ENCODE measurements around the gene TPT1. TPM values are rescaled to one million over a fixed set of nuclear protein-coding genes. Genes with fewer than 3 reads are reported as not detected.
"Not testable (repeated sequence)": the region's sequence is repeated elsewhere in the genome, so short reads cannot be mapped to it uniquely, and the experiment has no call there.

TPT1 gene
- total RNA-seq, 1 donor from 2014 or later: 1,954 TPM

- DNase-seq (ENCODE audit: extremely low read depth, low read depth, low spot score): no peak
Observed at GRCh38 chr13:45306966-45307365, 34.0 kb downstream of the TPT1 start.

- DNase-seq (ENCODE audit: extremely low read depth, low read depth, low spot score): no peak
Observed at GRCh38 chr13:45305079-45305478, 35.9 kb downstream of the TPT1 start.

- no peak for DNase-seq (ENCODE audit: extremely low read depth, low read depth, low spot score)
Observed at GRCh38 chr13:45303866-45304265, 37.1 kb downstream of the TPT1 start.

GRCh38 chr13:45303026-45303425, 38.0 kb downstream of the TPT1 start:
- DNase-seq (ENCODE audit: extremely low read depth, low read depth, low spot score): no peak

- no peak for DNase-seq (ENCODE audit: extremely low read depth, low read depth, low spot score)
Observed at GRCh38 chr13:45302507-45302906, 38.5 kb downstream of the TPT1 start.

GRCh38 chr13:45301263-45301662, 39.7 kb downstream of the TPT1 start:
- no peak for DNase-seq (ENCODE audit: extremely low read depth, low read depth, low spot score)

- no peak for DNase-seq (ENCODE audit: extremely low read depth, low read depth, low spot score)
Observed at GRCh38 chr13:45300190-45300985, 40.6 kb downstream of the TPT1 start.

GRCh38 chr13:45299194-45299593, 41.8 kb downstream of the TPT1 start:
- no peak for DNase-seq (ENCODE audit: extremely low read depth, low read depth, low spot score)

- not testable (repeated sequence) for DNase-seq (ENCODE audit: extremely low read depth, low read depth, low spot score)
Observed at GRCh38 chr13:45298550-45298949, 42.4 kb downstream of the TPT1 start.

GRCh38 chr13:45298206-45298505, 42.8 kb downstream of the TPT1 start:
- DNase-seq (ENCODE audit: extremely low read depth, low read depth, low spot score): no peak

- no peak for DNase-seq (ENCODE audit: extremely low read depth, low read depth, low spot score)
Observed at GRCh38 chr13:45297456-45298205, 43.4 kb downstream of the TPT1 start.

GRCh38 chr13:45296259-45296658, 44.7 kb downstream of the TPT1 start:
- no peak for DNase-seq (ENCODE audit: extremely low read depth, low read depth, low spot score)

- no peak for DNase-seq (ENCODE audit: extremely low read depth, low read depth, low spot score)
Observed at GRCh38 chr13:45295536-45295935, 45.4 kb downstream of the TPT1 start.

GRCh38 chr13:45292176-45292575, 48.8 kb downstream of the TPT1 start:
- DNase-seq (ENCODE audit: extremely low read depth, low read depth, low spot score): no peak

- DNase-seq (ENCODE audit: extremely low read depth, low read depth, low spot score): no peak
Observed at GRCh38 chr13:45289936-45290563, 50.9 kb downstream of the TPT1 start.

Other genes starting within 250 kb of the TPT1 start
- gene GTF2F2, start 220.7 kb downstream of the TPT1 start, total RNA-seq: 17.2 and 18.6 TPM in 2 replicates
- 0.44 TPM in 1 of 2 replicates, not detected in the other for gene KCTD4, start 140.1 kb downstream of the TPT1 start, total RNA-seq
- 10.5 and 15.9 TPM in 2 replicates for gene SLC25A30, start 77.2 kb upstream of the TPT1 start, total RNA-seq
- 15.3 and 21.9 TPM in 2 replicates for gene COG3, start 123.8 kb upstream of the TPT1 start, total RNA-seq